GM23338 (cell line): ENCODE data around the gene OBSCN.

Experiments
- CREB1 ChIP-seq: fragments of 250-450 bp; sonication (Bioruptor Pico); IDR thresholded peaks from 2 replicates; pipeline ENCODE4 v1.5.0; 2020; ENCODE audit warnings: low read depth, mild to moderate bottlenecking, moderate library complexity
- CTCF ChIP-seq, 2 experiments: fragments of 200-600 bp in 1 of 2; sonication (generic) in 1 of 2; conservative IDR thresholded peaks; 2 replicates each; pipeline versions ENCODE4 v1.5.1 to v1.6.1; 2016 to 2017; ENCODE audit warnings: antibody characterized with exemption in 2 of 2, low read depth in 2 of 2, mild to moderate bottlenecking in 2 of 2, moderate library complexity in 1 of 2
- EZH2 ChIP-seq: fragments of 200-600 bp; sonication (generic); IDR thresholded peaks from one replicate; pipeline ENCODE4 v1.8.0; 2017; ENCODE audit warnings: antibody characterized with exemption, mild to moderate bottlenecking, low read depth; ENCODE audit not compliant: unreplicated experiment
- EZH2phosphoT487 ChIP-seq: fragments of 200-600 bp; sonication (generic); IDR thresholded peaks from one replicate; pipeline ENCODE4 v1.8.1; 2018; ENCODE audit warnings: antibody characterized with exemption; ENCODE audit not compliant: unreplicated experiment
- JUNB ChIP-seq: IDR thresholded peaks from one replicate; pipeline ENCODE4 v1.6.1; 2016; ENCODE audit warnings: antibody characterized with exemption; ENCODE audit not compliant: unreplicated experiment
- POLR2AphosphoS5 ChIP-seq: IDR thresholded peaks from 2 replicates; pipeline ENCODE4 v1.6.1; 2016; ENCODE audit warnings: antibody characterized with exemption, low read depth
- REST ChIP-seq: IDR thresholded peaks from one replicate; pipeline ENCODE4 v1.6.1; 2018; ENCODE audit warnings: antibody characterized with exemption; ENCODE audit not compliant: unreplicated experiment
- STAT1 ChIP-seq: IDR thresholded peaks from one replicate; pipeline ENCODE4 v1.6.1; 2016; ENCODE audit warnings: antibody characterized with exemption; ENCODE audit not compliant: unreplicated experiment

- no peak for TF ChIP-seq STAT1
- TF ChIP-seq CTCF (conservative IDR thresholded peaks at IDR 0.05; ENCODE audit: low read depth in 2 of 2), result no peak
- TF ChIP-seq EZH2, result no peak
- TF ChIP-seq JUNB, result no peak
- TF ChIP-seq EZH2phosphoT487, result no peak
- no peak for TF ChIP-seq POLR2AphosphoS5
- TF ChIP-seq REST, result no peak
- no peak for TF ChIP-seq CREB1 (CRISPR knock-in tag)
These were observed 71.9 kb downstream of the OBSCN start for GRCh38 chr1:228279722-228280105.
